ENCODE measurements around the gene HSPB7. TPM values are rescaled to one million over a fixed set of nuclear protein-coding genes. Genes with fewer than 3 reads are reported as not detected.

Gene HSPB7
- polyA plus RNA-seq, 1 donor (not counting 4 experiments of a cell fraction or from before 2014, with no cell fraction given), result 0.05 TPM

- Histone ChIP-seq H3K9me3 (ENCODE audit: control insufficient read depth, low read depth, low read length) (no peaks in the 10 kb centered on the region), H3K36me3 (ENCODE audit: control insufficient read depth in 2 of 2, extremely low read depth in 1 of 2, insufficient read depth in 2 of 2, low read length in 2 of 2) (no peaks in the 10 kb centered on the region), H3K4me3 (ENCODE audit: control insufficient read depth in 2 of 3, extremely low read depth in 1 of 3, insufficient read depth in 2 of 3, low read depth in 1 of 3, low read length in 3 of 3) (no peak overlapping the region), H3K4me1 (ENCODE audit: control insufficient read depth, extremely low read depth, insufficient read depth, low read length) (no peaks in the 10 kb centered on the region), H2AFZ (ENCODE audit: control insufficient read depth, low read length) (no peak overlapping the region), H3K27me3 (ENCODE audit: control insufficient read depth, extremely low read depth, insufficient read depth, low read length) (no peaks in the 10 kb centered on the region), H3K79me2 (ENCODE audit: control insufficient read depth, insufficient read depth, low read length) (no peaks in the 10 kb centered on the region), H3K27ac (ENCODE audit: control insufficient read depth, insufficient read depth, low read length) (no peak overlapping the region), H3K4me2 (ENCODE audit: control insufficient read depth, extremely low read depth, insufficient read depth, low read depth, low read length) (no peak overlapping the region), H3K9me1 (ENCODE audit: control insufficient read depth, extremely low read depth, insufficient read depth, low read length) (no peaks in the 10 kb centered on the region), H4K20me1 (ENCODE audit: control insufficient read depth, extremely low read depth, insufficient read depth, low read length) (no peaks in the 10 kb centered on the region), H3K9ac (ENCODE audit: control insufficient read depth, extremely low read depth, insufficient read depth, low read length) (no peak overlapping the region)
- DNase-seq (ENCODE audit: low read depth, low spot score), result no peak
- dilution Hi-C loops (cut with MboI; ENCODE audit: extremely low pct_ligation_motif_present, low sequenced_read_pairs), result no loop called here
- TF ChIP-seq EZH2 (IDR thresholded peaks at IDR 0.05; ENCODE audit: low read length), result no peak
- TF ChIP-seq CTCF (optimal IDR thresholded peaks at IDR 0.05 in 1 of 3, IDR thresholded peaks at IDR 0.05 in 1 of 3, conservative IDR thresholded peaks at IDR 0.05 in 1 of 3; ENCODE audit: extremely low read depth in 1 of 3, insufficient read depth in 2 of 3, low read length in 3 of 3), result no peak
- no peak for FAIRE-seq
Observed at GRCh38 chr1:15998929-15999328, 18.9 kb downstream of the HSPB7 start.

GRCh38 chr1:15997637-15998280, 20.1 kb downstream of the HSPB7 start:
- TF ChIP-seq EZH2 (IDR thresholded peaks at IDR 0.05; ENCODE audit: low read length) (no peak), CTCF (optimal IDR thresholded peaks at IDR 0.05 in 1 of 3, IDR thresholded peaks at IDR 0.05 in 1 of 3, conservative IDR thresholded peaks at IDR 0.05 in 1 of 3; ENCODE audit: extremely low read depth in 1 of 3, insufficient read depth in 2 of 3, low read length in 3 of 3) (no peak)
- H3K9ac ChIP-seq (ENCODE audit: control insufficient read depth, extremely low read depth, insufficient read depth, low read length), result no peak overlapping the region

More at GRCh38 chr1:15997637-15998280, 20.1 kb downstream of the HSPB7 start:
- Histone ChIP-seq H3K9me1 (ENCODE audit: control insufficient read depth, extremely low read depth, insufficient read depth, low read length) (no peaks in the 10 kb centered on the region), H2AFZ (ENCODE audit: control insufficient read depth, low read length) (no peak overlapping the region), H3K27ac (ENCODE audit: control insufficient read depth, insufficient read depth, low read length) (no peak overlapping the region), H3K4me1 (ENCODE audit: control insufficient read depth, extremely low read depth, insufficient read depth, low read length) (no peaks in the 10 kb centered on the region), H3K27me3 (ENCODE audit: control insufficient read depth, extremely low read depth, insufficient read depth, low read length) (no peaks in the 10 kb centered on the region), H3K36me3 (ENCODE audit: control insufficient read depth in 2 of 2, extremely low read depth in 1 of 2, insufficient read depth in 2 of 2, low read length in 2 of 2) (no peaks in the 10 kb centered on the region), H4K20me1 (ENCODE audit: control insufficient read depth, extremely low read depth, insufficient read depth, low read length) (no peaks in the 10 kb centered on the region), H3K79me2 (ENCODE audit: control insufficient read depth, insufficient read depth, low read length) (no peaks in the 10 kb centered on the region), H3K9me3 (ENCODE audit: control insufficient read depth, low read depth, low read length) (no peaks in the 10 kb centered on the region), H3K4me2 (ENCODE audit: control insufficient read depth, extremely low read depth, insufficient read depth, low read depth, low read length) (no peak overlapping the region), H3K4me3 (ENCODE audit: control insufficient read depth in 2 of 3, extremely low read depth in 1 of 3, insufficient read depth in 2 of 3, low read depth in 1 of 3, low read length in 3 of 3) (no peak overlapping the region)
- no peak for DNase-seq (ENCODE audit: low read depth, low spot score)
- dilution Hi-C loops (cut with MboI; ENCODE audit: extremely low pct_ligation_motif_present, low sequenced_read_pairs), result no loop called here
- no peak for FAIRE-seq
